CD14-positive monocyte (primary cell): ENCODE measurements around the gene ATP6V0E2. TPM values are rescaled to one million over a fixed set of nuclear protein-coding genes. Genes with fewer than 3 reads are reported as not detected.

Experiments used
- DNase-seq, 3 donors: peaks; one replicate each; pipeline ENCODE4 v3.0.0-alpha.2; 2011 to 2022
- H2AFZ ChIP-seq: 2 replicates; pipeline ENCODE4 v1.6.0; 2012; ENCODE audit warnings: mild to moderate bottlenecking, low read depth, low read length, inconsistent platforms; ENCODE audit not compliant: insufficient read depth, poor library complexity, severe bottlenecking
- H3K27ac ChIP-seq, 2 donors: 1 replicate in 1 of 2; 2 replicates in 1 of 2; pipeline ENCODE4 v1.5.1; 2012 to 2013; ENCODE audit warnings: low read length in 2 of 2, control low read depth in 1 of 2, inconsistent platforms in 1 of 2, low read depth in 1 of 2, mild to moderate bottlenecking in 1 of 2
- H3K27me3 ChIP-seq, 2 donors: one replicate each; pipeline versions ENCODE4 v1.6.0 to v1.6.1; 2011 to 2013; ENCODE audit warnings: low read length in 2 of 2; ENCODE audit not compliant: control insufficient read depth in 2 of 2, insufficient read depth in 2 of 2
- H3K36me3 ChIP-seq, 2 donors: replicated peaks in 1 of 2; 1 replicate in 1 of 2; 2 replicates in 1 of 2; pipeline versions ENCODE4 v1.5.1 to v1.6.1; 2012 to 2013; ENCODE audit warnings: low read length in 2 of 2, control low read depth in 1 of 2, inconsistent platforms in 1 of 2, mild to moderate bottlenecking in 1 of 2; ENCODE audit not compliant: insufficient read depth in 2 of 2, control insufficient read depth in 1 of 2
- H3K4me1 ChIP-seq, 2 donors: 1 replicate in 1 of 2; 2 replicates in 1 of 2; pipeline versions ENCODE4 v1.5.1 to v1.6.1; 2012 to 2013; ENCODE audit warnings: low read length in 2 of 2, control low read depth in 1 of 2, inconsistent platforms in 1 of 2, mild to moderate bottlenecking in 1 of 2, moderate library complexity in 1 of 2; ENCODE audit not compliant: insufficient read depth in 2 of 2, control insufficient read depth in 1 of 2
- H3K4me2 ChIP-seq: replicated peaks from 2 replicates; pipeline ENCODE3; 2012; ENCODE audit warnings: low read length, moderate library complexity, mild to moderate bottlenecking; ENCODE audit not compliant: poor library complexity, severe bottlenecking; ENCODE audit errors: extremely low read depth
- H3K4me3 ChIP-seq, 3 experiments: fragments of 200-600 bp in 1 of 3; sonication (generic) in 1 of 3; replicated peaks in 1 of 3; 1 replicate in 2 of 3; 2 replicates in 1 of 3; pipeline ENCODE4 v1.5.1; 2011 to 2013; ENCODE audit warnings: low read length in 3 of 3, mild to moderate bottlenecking in 3 of 3, control low read depth in 2 of 3, low read depth in 2 of 3, inconsistent platforms in 1 of 3, moderate library complexity in 1 of 3
- H3K79me2 ChIP-seq: 2 replicates; pipeline ENCODE4 v1.6.0; 2012; ENCODE audit warnings: mild to moderate bottlenecking, control low read depth, inconsistent platforms, low read length, moderate library complexity; ENCODE audit not compliant: insufficient read depth
- H3K9ac ChIP-seq: 2 replicates; pipeline ENCODE4 v1.6.0; 2017; ENCODE audit warnings: low read length, mild to moderate bottlenecking; ENCODE audit not compliant: insufficient read depth, poor library complexity, severe bottlenecking
- H3K9me3 ChIP-seq, 2 donors: replicated peaks in 1 of 2; 1 replicate in 1 of 2; 2 replicates in 1 of 2; pipeline versions ENCODE4 v1.5.1 to v1.6.1; 2012 to 2013; ENCODE audit warnings: low read length in 2 of 2, control low read depth in 1 of 2; ENCODE audit not compliant: control insufficient read depth in 1 of 2, insufficient read depth in 1 of 2
- H4K20me1 ChIP-seq: 2 replicates; pipeline ENCODE4 v1.6.0; 2012; ENCODE audit warnings: mild to moderate bottlenecking, low read length, control low read depth, moderate library complexity; ENCODE audit not compliant: insufficient read depth
- H3K27ac Mint-ChIP-seq, 7 donors: one replicate each; pipeline ENCODE4 v1.8.0; 2020; ENCODE audit warnings: mild to moderate bottlenecking in 7 of 7, mixed read lengths in 7 of 7, moderate library complexity in 6 of 7, inconsistent platforms in 2 of 7
- H3K27me3 Mint-ChIP-seq, 3 donors: one replicate each; pipeline ENCODE4 v1.8.0; 2021 to 2022; ENCODE audit warnings: low read depth in 3 of 3, mild to moderate bottlenecking in 3 of 3, mixed read lengths in 3 of 3, moderate library complexity in 3 of 3, inconsistent platforms in 1 of 3
- H3K36me3 Mint-ChIP-seq, 2 donors: one replicate each; pipeline ENCODE4 v1.8.0; 2020; ENCODE audit warnings: mixed read lengths in 2 of 2, inconsistent platforms in 1 of 2, mild to moderate bottlenecking in 1 of 2
- H3K4me1 Mint-ChIP-seq: one replicate; pipeline ENCODE4 v1.8.0; 2020; ENCODE audit warnings: mild to moderate bottlenecking, mixed read lengths
- H3K4me3 Mint-ChIP-seq, 2 donors: one replicate each; pipeline ENCODE4 v1.8.0; 2020; ENCODE audit warnings: mild to moderate bottlenecking in 2 of 2, mixed read lengths in 2 of 2, moderate library complexity in 1 of 2
- H3K9me3 Mint-ChIP-seq, 7 donors: one replicate each; pipeline ENCODE4 v1.8.0; 2020 to 2022; ENCODE audit warnings: mixed read lengths in 7 of 7, mild to moderate bottlenecking in 6 of 7, moderate library complexity in 6 of 7, inconsistent platforms in 2 of 7
- CTCF ChIP-seq: fragments of 200-600 bp; IDR thresholded peaks from one replicate; pipeline ENCODE4 v1.8.0; 2022; ENCODE audit warnings: antibody characterized with exemption, mild to moderate bottlenecking
- WGBS: methylation state at CpG from one replicate; pipeline ENCODE4 v1.1.5; 2013; ENCODE audit warnings: missing lambda C conversion rate; ENCODE audit not compliant: insufficient coverage; 5-methylcytosine and 5-hydroxymethylcytosine counted together
- intact Hi-C, 2 donors: fragments of 100-400 bp; cut with micrococcal nuclease; formaldehyde crosslinking; loops; one replicate each; pipeline versions ENCODE4 v1.15.0 to v1.15.1; 2023
- polyA plus RNA-seq, 3 donors: library from polyadenylated mRNA; depleted of rRNA in 1 of 3; unstranded in 2 of 3; stranded (reverse) in 1 of 3; fragments of 300-500 nt in 2 of 3; fragments of >200 nt in 1 of 3; fragmentation: Illumina TruSeq in 2 of 3; gene quantifications; 1 replicate in 2 of 3; 2 replicates in 1 of 3; pipeline ENCODE4 v1.2.3, GENCODE V29; 2012 to 2021

Gene ATP6V0E2
- polyA plus RNA-seq, 3 donors, result 4.4 to 13.3 (median 8.2) TPM

- intact Hi-C loops, result no loop called here
- Histone ChIP-seq H3K27me3 (no peaks in the 10 kb centered on the region), H2AFZ (no peak overlapping the region), H3K27ac (no peak overlapping the region), H3K36me3 (peaks cover 12 to 32% of the 10 kb centered on the region in 2 donors), H3K4me3 (no peak overlapping the region), H3K4me1 (peaks cover 9 to 10% of the 10 kb centered on the region in 2 donors), H3K9me3 (no peaks in the 10 kb centered on the region), H3K4me2 (no peak overlapping the region), H3K9ac (no peak overlapping the region), H4K20me1 (no peaks in the 10 kb centered on the region), H3K79me2 (no peaks in the 10 kb centered on the region)
- no peak for TF ChIP-seq CTCF
- Mint-ChIP-seq H3K36me3 (peaks cover 26 to 34% of the 10 kb centered on the region in 2 donors), H3K27me3 (peaks cover 0 to 5% (median 2%) of the 10 kb centered on the region in 3 donors), H3K27ac (peak overlapping the region in 1 of 7 donors; percentile 2), H3K4me3 (no peak overlapping the region), H3K4me1 (peaks cover 14% of the 10 kb centered on the region), H3K9me3 (peaks cover 0 to 1% (median 0%) of the 10 kb centered on the region in 7 donors)
- DNase-seq, result no peak
- 88% methylated on average over 11 of the region's 16 CpGs for WGBS
Measured at GRCh38 chr7:149850007-149850594, 23.7 kb upstream of the ATP6V0E2 start.

- no peaks in the 10 kb centered on the region for H3K27me3 ChIP-seq
- Mint-ChIP-seq H3K36me3 (peaks cover 26 to 31% of the 10 kb centered on the region in 2 donors), H3K27ac (no peak overlapping the region), H3K9me3 (peaks cover 0 to 1% (median 0%) of the 10 kb centered on the region in 7 donors), H3K27me3 (peaks cover 0 to 5% (median 2%) of the 10 kb centered on the region in 3 donors), H3K4me1 (peaks cover 7% of the 10 kb centered on the region), H3K4me3 (no peak overlapping the region)
- no peak overlapping the region for H3K4me3 ChIP-seq
- TF ChIP-seq CTCF, result no peak
- no peaks in the 10 kb centered on the region for H3K79me2 ChIP-seq
- 100% methylated on average over 4 of the region's 4 CpGs for WGBS
- no peaks in the 10 kb centered on the region for H4K20me1 ChIP-seq
- H3K4me2 ChIP-seq, result no peak overlapping the region
- intact Hi-C loops, result no loop called here
- H3K9ac ChIP-seq, result no peak overlapping the region
- no peak for DNase-seq
- no peaks in the 10 kb centered on the region for H3K9me3 ChIP-seq
- H3K36me3 ChIP-seq, result peaks cover 12 to 32% of the 10 kb centered on the region in 2 donors
- peaks cover 3% of the 10 kb centered on the region in 2 donors for H3K4me1 ChIP-seq
- no peak overlapping the region for H2AFZ ChIP-seq
- no peak overlapping the region for H3K27ac ChIP-seq
Measured at GRCh38 chr7:149850716-149851115, 23.1 kb upstream of the ATP6V0E2 start.
